GM12892 (cell line): ENCODE measurements around the gene MYADML2.

ENCODE experiments used
- POLR2A ChIP-seq: IDR thresholded peaks from 2 replicates; pipeline ENCODE4 v1.6.1; 2011; ENCODE audit warnings: low read depth, low read length, control low read depth
- POLR2AphosphoS5 ChIP-seq: IDR thresholded peaks from 2 replicates; pipeline ENCODE4 v1.6.1; 2011; ENCODE audit warnings: low read depth, low read length, control low read depth
- TAF1 ChIP-seq: IDR thresholded peaks from 2 replicates; pipeline ENCODE4 v1.6.1; 2011; ENCODE audit warnings: low read depth, mild to moderate bottlenecking, control low read depth, low read length, borderline replicate concordance

DNA sequence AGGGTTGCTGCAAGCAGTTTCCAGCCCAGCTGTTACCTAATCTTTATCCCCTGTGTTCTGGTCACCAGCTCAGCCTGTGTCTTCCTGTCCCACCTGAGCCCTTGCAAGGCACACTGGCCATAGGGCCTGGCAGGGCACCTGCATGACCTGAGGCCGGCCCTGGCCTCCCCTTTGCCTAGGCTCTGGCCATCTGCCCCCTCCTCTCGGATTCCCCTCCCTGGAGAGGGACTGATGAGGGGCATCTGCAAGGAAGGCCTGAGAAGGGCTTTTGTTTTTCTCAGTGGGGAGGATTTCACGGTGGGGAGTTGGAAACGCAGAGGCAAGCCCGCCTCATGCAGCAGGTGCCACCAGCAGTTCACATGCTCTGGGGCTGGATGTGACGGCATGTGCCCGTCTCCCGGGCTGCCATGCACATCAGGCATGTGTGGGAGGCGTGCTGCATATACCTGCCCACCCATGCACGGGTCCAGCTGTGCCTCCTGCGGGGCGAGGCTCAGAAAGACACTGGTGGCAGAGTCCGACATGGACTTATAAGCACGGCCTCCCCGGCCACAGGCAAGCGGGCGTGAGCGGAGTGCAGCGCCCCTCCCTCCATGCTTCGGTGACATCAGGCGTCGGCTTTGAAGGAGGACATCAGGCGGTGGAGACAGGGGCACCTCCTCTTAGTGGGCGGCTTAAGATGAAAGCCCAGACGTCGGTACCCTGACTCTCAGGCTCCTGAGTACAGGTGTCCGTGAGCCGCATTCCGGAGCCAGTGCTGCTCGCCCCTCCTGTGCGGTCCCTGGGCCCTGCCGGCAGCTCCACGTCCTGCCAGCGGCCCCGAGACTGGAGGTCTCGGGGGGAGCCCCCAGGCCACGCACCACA, 46.9 kb upstream of the MYADML2 start:
- no peak for TF ChIP-seq POLR2AphosphoS5
- no peak for TF ChIP-seq POLR2A
- no peak for TF ChIP-seq TAF1
